GM12892 (cell line): ENCODE measurements around the gene SLC45A1.

Experiments
- POLR2A ChIP-seq: IDR thresholded peaks from 2 replicates; pipeline ENCODE4 v1.6.1; 2011; ENCODE audit warnings: low read depth, low read length, control low read depth
- POLR2AphosphoS5 ChIP-seq: IDR thresholded peaks from 2 replicates; pipeline ENCODE4 v1.6.1; 2011; ENCODE audit warnings: low read depth, low read length, control low read depth

DNA sequence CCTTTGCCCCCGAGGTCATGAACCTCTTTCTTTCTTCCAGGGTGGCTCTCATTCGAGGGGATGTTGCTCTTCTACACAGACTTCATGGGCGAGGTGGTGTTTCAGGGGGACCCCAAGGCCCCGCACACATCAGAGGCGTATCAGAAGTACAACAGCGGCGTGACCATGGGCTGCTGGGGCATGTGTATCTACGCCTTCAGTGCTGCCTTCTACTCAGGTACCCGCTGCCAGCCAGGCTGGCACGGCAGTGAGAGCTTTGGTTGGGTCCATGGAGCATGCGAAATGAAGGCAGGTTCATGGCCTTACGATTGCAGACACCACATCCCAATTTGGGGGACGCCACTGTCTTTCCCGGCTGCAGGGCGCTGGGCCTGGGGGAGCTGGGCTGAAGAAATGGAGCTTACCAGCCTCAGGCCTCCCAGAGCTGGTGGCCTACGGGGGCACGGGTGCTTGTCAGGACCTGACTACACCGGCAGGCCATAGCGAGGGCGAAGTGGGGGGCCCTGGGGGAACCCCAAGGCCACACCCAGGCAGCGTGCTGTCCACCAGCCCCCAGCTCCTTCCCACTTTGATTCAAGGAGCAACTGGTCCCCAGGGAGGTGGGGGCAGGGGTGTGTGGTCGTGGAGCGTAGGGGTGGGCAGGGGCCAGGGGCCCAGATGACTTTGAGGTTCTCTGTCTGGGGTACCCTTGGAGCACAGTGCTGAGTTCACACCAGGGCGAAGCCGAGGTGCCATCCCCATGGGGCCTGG, 20.0 kb downstream of the SLC45A1 start:
- no peak for TF ChIP-seq POLR2A
- no peak for TF ChIP-seq POLR2AphosphoS5
